T-cell (primary cell): ENCODE results near the gene KIAA1755. TPM values are rescaled to one million over a fixed set of nuclear protein-coding genes. Genes with fewer than 3 reads are reported as not detected.

Experiments used
- ATAC-seq, 4 experiments: fragments of 200-7000 bp in 3 of 4; fragments of 150-1000 bp in 1 of 4; cut with Tn5 transposase; replicated peaks in 1 of 4; 1 replicate in 3 of 4; 2 replicates in 1 of 4; pipeline ENCODE4 v1.10.0; 2021; ENCODE audit warnings: moderate library complexity in 3 of 4, mild to moderate bottlenecking in 2 of 4, moderate number of reproducible peaks in 1 of 4
- CTCF ChIA-PET, 2 donors: fragments of 300-600 bp; sonication (Branson Sonifier 250); formaldehyde crosslinking; loops; one replicate each; lab custom pipeline; 2022; ENCODE audit warnings: antibody characterized with exemption in 2 of 2; lab: Charles Lee
- POLR2A ChIA-PET, 2 donors: fragments of 300-600 bp; sonication (Branson Sonifier 250); formaldehyde crosslinking; loops; one replicate each; lab custom pipeline; 2022; ENCODE audit warnings: antibody characterized with exemption in 2 of 2; lab: Charles Lee
- DNase-seq, 35 experiments: peaks; one replicate each; pipeline versions ENCODE4 v3.0.0 to v3.0.0-alpha.2; 2013 to 2023
- H3K27ac ChIP-seq: one replicate; pipeline ENCODE4 v1.5.1; 2013; ENCODE audit warnings: low read length
- H3K27me3 ChIP-seq, 2 experiments: replicated peaks in 1 of 2; 1 replicate in 1 of 2; 2 replicates in 1 of 2; pipeline versions ENCODE4 v1.6.1 to v1.7.0; 2013; ENCODE audit warnings: low read length in 1 of 2, mixed read lengths in 1 of 2; ENCODE audit not compliant: control insufficient read depth in 2 of 2, insufficient read depth in 2 of 2; ENCODE audit errors: extremely low read depth in 1 of 2
- H3K36me3 ChIP-seq, 2 donors: 1 replicate in 1 of 2; 2 replicates in 1 of 2; pipeline versions ENCODE4 v1.6.1 to v1.7.0; 2013; ENCODE audit warnings: low read length in 1 of 2; ENCODE audit not compliant: control insufficient read depth in 2 of 2, insufficient read depth in 1 of 2; ENCODE audit errors: extremely low read depth in 1 of 2
- H3K4me1 ChIP-seq, 2 experiments: 1 replicate in 1 of 2; 2 replicates in 1 of 2; pipeline versions ENCODE4 v1.6.1 to v1.7.0; 2013; ENCODE audit warnings: low read length in 2 of 2, mixed read lengths in 1 of 2; ENCODE audit not compliant: insufficient read depth in 2 of 2, control insufficient read depth in 1 of 2; ENCODE audit errors: extremely low read depth in 1 of 2
- H3K4me3 ChIP-seq, 2 donors: 1 replicate in 1 of 2; 2 replicates in 1 of 2; pipeline versions ENCODE4 v1.5.1 to v1.7.0; 2013; ENCODE audit warnings: mild to moderate bottlenecking in 2 of 2, low read length in 1 of 2, moderate library complexity in 1 of 2; ENCODE audit not compliant: control insufficient read depth in 1 of 2; ENCODE audit errors: extremely low read depth in 1 of 2
- H3K9me3 ChIP-seq: 2 replicates; pipeline ENCODE4 v1.7.0; 2013
- H3K27ac Mint-ChIP-seq, 2 donors: one replicate each; pipeline ENCODE4 v1.8.0; 2020 to 2021; ENCODE audit warnings: mild to moderate bottlenecking in 2 of 2, mixed read lengths in 2 of 2
- H3K27me3 Mint-ChIP-seq, 2 donors: one replicate each; pipeline ENCODE4 v1.8.0; 2021 to 2022; ENCODE audit warnings: mixed read lengths in 2 of 2
- H3K36me3 Mint-ChIP-seq: one replicate; pipeline ENCODE4 v1.8.0; 2021; ENCODE audit warnings: mixed read lengths
- H3K4me1 Mint-ChIP-seq, 3 donors: one replicate each; pipeline ENCODE4 v1.8.0; 2020 to 2022; ENCODE audit warnings: mixed read lengths in 3 of 3, mild to moderate bottlenecking in 1 of 3
- H3K4me3 Mint-ChIP-seq, 3 donors: one replicate each; pipeline ENCODE4 v1.8.0; 2020 to 2022; ENCODE audit warnings: mild to moderate bottlenecking in 3 of 3, mixed read lengths in 3 of 3, moderate library complexity in 3 of 3
- H3K9me3 Mint-ChIP-seq, 3 donors: one replicate each; pipeline ENCODE4 v1.8.0; 2020 to 2022; ENCODE audit warnings: mixed read lengths in 3 of 3
- WGBS: methylation state at CpG from one replicate; pipeline ENCODE4 v1.1.5; 2013; ENCODE audit warnings: missing lambda C conversion rate; ENCODE audit not compliant: insufficient coverage; 5-methylcytosine and 5-hydroxymethylcytosine counted together
- total RNA-seq, 35 experiments: library from RNA in 6 of 35; stranded (reverse) in 6 of 35; fragments of 120-200 nt in 1 of 35; gene quantifications; one replicate each; pipeline versions ENCODE4 v1.2.1 to v1.2.4 and lab custom pipeline; 2013 to 2026

KIAA1755 gene
- total RNA-seq, 5 donors from 2014 or later (not counting 1 experiment from before 2014, with no cell fraction given): not detected

DNA sequence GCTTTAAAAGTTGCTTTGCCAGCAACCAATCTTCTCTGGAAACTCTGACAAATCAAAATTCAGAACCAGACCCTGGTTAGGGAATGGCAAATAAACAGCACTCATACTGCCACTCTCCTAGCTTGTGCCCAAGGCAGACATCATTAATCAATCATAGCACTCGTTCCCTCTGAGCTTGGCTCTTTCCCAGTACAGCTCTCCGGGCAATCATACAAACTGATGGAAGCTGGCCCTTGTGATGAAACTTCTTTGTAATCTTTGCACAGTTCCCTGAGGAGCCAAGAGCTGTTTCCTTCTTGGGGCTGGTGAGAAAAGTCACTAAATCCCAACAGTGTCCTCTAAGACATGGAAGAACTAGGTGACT, 34.7 kb downstream of the KIAA1755 start:
- Mint-ChIP-seq H3K27ac (no peak overlapping the region), H3K36me3 (no peaks in the 10 kb centered on the region), H3K9me3 (no peaks in the 10 kb centered on the region), H3K4me1 (peaks cover 0 to 3% (median 3%) of the 10 kb centered on the region in 3 donors), H3K4me3 (no peak overlapping the region), H3K27me3 (peaks cover 3 to 8% of the 10 kb centered on the region in 2 donors)
- ChIA-PET CTCF (no interaction called here), POLR2A (no interaction called here)
- DNase-seq: no peak
- Histone ChIP-seq H3K4me1 (peaks cover 0 to 4% of the 10 kb centered on the region in 2 experiments), H3K9me3 (no peaks in the 10 kb centered on the region), H3K4me3 (no peak overlapping the region), H3K36me3 (no peaks in the 10 kb centered on the region), H3K27ac (no peak overlapping the region), H3K27me3 (peaks cover 0 to 34% of the 10 kb centered on the region in 2 experiments)
- ATAC-seq: no peak
- WGBS: 83% methylated on average over 1 of the region's 2 CpGs

DNA sequence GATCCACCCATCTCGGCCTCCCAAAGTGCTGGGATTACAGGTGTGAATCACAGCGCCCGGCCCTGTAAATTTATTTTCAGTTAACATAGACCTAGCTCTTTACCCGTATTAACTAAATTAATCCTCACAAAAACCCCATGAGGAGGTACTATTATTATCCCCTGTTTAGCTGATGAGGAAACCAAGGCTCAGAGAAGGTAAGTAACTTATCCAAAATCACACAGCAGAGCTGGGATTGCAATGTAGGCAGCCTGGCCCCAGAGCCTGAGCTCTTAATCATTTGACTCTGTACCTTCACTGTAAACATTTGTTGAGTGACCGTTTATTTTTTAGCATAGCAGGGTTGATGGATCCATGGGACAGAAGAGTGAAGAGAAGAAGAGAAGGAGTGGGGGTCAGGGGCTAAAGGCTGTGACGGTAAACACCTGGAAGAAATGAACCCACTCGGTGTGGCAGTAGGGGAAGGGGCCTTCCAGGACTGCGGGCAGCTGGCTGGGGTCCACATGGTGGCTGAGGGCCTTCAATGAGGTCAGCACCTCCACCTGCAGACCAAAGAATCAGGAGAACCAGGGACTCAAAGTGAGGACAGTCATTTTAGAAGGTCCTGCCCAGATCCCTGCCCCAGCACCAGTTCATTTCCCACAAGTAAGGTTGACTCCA, 35.2 kb downstream of the KIAA1755 start:
- WGBS: 90% methylated on average over 2 of the region's 8 CpGs

DNA sequence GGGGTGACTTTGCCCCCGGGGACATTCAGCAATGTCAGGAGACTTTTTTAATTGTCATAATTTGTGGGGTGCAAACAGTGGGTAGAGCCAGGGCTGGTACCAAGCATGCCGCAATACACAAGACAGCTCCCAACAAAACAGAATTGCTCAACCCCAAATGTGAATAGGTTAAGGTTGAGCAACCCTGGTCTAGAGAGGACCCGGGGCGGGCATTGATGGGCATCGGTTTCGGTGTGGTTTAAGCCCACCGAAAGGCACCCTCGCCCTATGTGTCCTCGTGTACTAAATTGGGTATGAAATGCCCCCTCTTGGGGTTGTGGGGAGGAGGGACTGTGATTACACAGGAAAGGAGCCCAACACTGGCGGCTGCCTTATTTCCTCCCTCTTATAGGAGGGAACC, 36.0 kb downstream of the KIAA1755 start:
- Histone ChIP-seq H3K9me3 (no peaks in the 10 kb centered on the region), H3K27ac (no peak overlapping the region), H3K27me3 (peaks cover 0 to 31% of the 10 kb centered on the region in 2 experiments), H3K4me3 (no peak overlapping the region), H3K36me3 (no peaks in the 10 kb centered on the region), H3K4me1 (peaks cover 0 to 5% of the 10 kb centered on the region in 2 experiments)
- DNase-seq: no peak
- Mint-ChIP-seq H3K27me3 (peaks cover 3% of the 10 kb centered on the region in 2 donors), H3K4me1 (peaks cover 0 to 6% (median 5%) of the 10 kb centered on the region in 3 donors), H3K27ac (no peak overlapping the region), H3K36me3 (no peaks in the 10 kb centered on the region), H3K4me3 (no peak overlapping the region), H3K9me3 (no peaks in the 10 kb centered on the region)
- ATAC-seq: no peak
- POLR2A ChIA-PET: no interaction called here
- CTCF ChIA-PET: no interaction called here
- no CpG with 5 or more reads among the region's 10 CpGs for WGBS

More for the DNA sequence above, 35.2 kb downstream of the KIAA1755 start:
- ATAC-seq: no peak
- peaks cover 0 to 6% (median 5%) of the 10 kb centered on the region in 3 donors for H3K4me1 Mint-ChIP-seq
- Histone ChIP-seq H3K36me3 (no peaks in the 10 kb centered on the region), H3K4me1 (peaks cover 0 to 5% of the 10 kb centered on the region in 2 experiments), H3K9me3 (no peaks in the 10 kb centered on the region), H3K27ac (no peak overlapping the region), H3K27me3 (peaks cover 0 to 35% of the 10 kb centered on the region in 2 experiments), H3K4me3 (no peak overlapping the region)
- POLR2A ChIA-PET: no interaction called here
- H3K4me3 Mint-ChIP-seq: no peak overlapping the region
- H3K27ac Mint-ChIP-seq: no peak overlapping the region
- H3K36me3 Mint-ChIP-seq: no peaks in the 10 kb centered on the region
- CTCF ChIA-PET: no interaction called here
- DNase-seq: no peak
- H3K27me3 Mint-ChIP-seq: peaks cover 3 to 7% of the 10 kb centered on the region in 2 donors
- H3K9me3 Mint-ChIP-seq: no peaks in the 10 kb centered on the region

DNA sequence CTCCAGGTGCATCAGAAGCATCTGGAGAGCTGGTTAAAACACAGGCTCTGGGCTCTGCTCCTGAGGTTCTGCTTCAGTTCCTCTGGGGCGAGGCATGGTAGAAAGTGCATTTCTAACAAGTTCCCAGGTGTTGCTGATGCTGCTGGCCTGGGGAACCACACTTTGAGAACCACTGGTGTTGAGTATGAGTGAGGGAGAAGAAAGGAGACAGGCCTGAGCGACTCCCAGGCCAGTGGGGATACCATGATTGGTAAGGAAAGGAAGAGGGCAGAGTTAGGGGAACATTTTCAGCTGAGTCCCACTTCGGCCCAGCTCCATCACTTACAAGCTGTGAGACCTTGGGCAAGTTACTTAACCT, 36.8 kb downstream of the KIAA1755 start:
- peaks cover 0 to 5% of the 10 kb centered on the region in 2 experiments for H3K4me1 ChIP-seq
- H3K4me3 Mint-ChIP-seq: no peak overlapping the region
- H3K36me3 Mint-ChIP-seq: no peaks in the 10 kb centered on the region
- H3K9me3 ChIP-seq: no peaks in the 10 kb centered on the region
- ATAC-seq (no peak), DNase-seq (no peak)
- peaks cover 0 to 28% of the 10 kb centered on the region in 2 experiments for H3K27me3 ChIP-seq
- H3K27ac Mint-ChIP-seq: no peak overlapping the region
- ChIA-PET POLR2A (no interaction called here), CTCF (interaction anchor here in 1 of 2 donors (1.0 kb wide), 1 partner anchor 150 kb away, joined by 3 read pairs; no protein-coding TSS in a partner anchor)
- WGBS: 80% methylated on average over 1 of the region's 3 CpGs
- H3K27me3 Mint-ChIP-seq: peaks cover 2 to 3% of the 10 kb centered on the region in 2 donors
- no peak overlapping the region for H3K4me3 ChIP-seq
- H3K36me3 ChIP-seq: no peaks in the 10 kb centered on the region
- no peak overlapping the region for H3K27ac ChIP-seq
- H3K9me3 Mint-ChIP-seq: no peaks in the 10 kb centered on the region
- peaks cover 0 to 6% (median 5%) of the 10 kb centered on the region in 3 donors for H3K4me1 Mint-ChIP-seq

DNA sequence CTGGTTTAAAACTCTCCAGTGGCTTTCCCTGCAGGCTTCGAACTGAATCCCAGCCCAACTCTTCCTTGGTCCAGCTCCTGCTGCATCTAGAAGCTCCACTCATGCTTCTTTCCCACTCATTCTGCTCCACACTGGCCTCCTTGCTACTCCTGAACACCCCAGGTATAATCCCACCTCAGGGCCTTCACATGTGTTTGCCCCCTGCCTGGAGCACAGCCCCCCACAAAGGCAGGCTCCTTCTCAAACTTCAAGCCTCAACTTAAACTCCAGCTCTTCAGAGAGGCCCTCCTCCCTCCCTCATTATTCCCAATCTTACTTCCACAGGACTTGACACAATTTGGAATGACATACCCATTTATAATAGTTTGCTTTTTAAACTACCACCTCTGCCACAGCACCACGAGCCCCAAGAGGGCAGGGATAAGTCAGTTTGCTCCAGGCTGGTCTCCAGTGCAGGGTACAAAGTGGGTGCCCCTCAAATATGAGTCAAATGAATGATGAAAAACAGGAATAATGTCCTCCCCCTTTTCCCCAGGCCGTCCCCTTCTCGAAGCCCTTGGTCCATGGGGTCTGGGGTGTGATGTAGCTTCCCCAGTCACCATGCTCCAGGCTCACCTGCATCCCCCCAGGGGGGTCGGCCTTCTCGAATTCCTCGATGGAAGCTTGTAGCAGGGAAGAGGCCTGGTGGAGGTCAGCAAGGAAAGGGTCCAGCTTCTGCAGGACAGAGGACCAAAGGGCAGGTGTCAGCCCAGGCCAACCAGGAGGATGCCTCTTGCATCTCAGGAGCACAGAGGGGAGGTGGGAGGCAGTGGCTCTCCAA, 37.4 kb downstream of the KIAA1755 start:
- Mint-ChIP-seq H3K36me3 (no peaks in the 10 kb centered on the region), H3K4me1 (peaks cover 0 to 6% (median 5%) of the 10 kb centered on the region in 3 donors), H3K4me3 (no peak overlapping the region), H3K27me3 (peaks cover 2 to 3% of the 10 kb centered on the region in 2 donors), H3K9me3 (no peaks in the 10 kb centered on the region), H3K27ac (no peak overlapping the region)
- 13% methylated on average over 1 of the region's 7 CpGs for WGBS
- CTCF ChIA-PET: interaction anchor here in 1 of 2 donors (1.0 kb wide), 1 partner anchor 150 kb away, joined by 3 read pairs; no protein-coding TSS in a partner anchor
- Histone ChIP-seq H3K36me3 (no peaks in the 10 kb centered on the region), H3K4me3 (no peak overlapping the region), H3K27ac (no peak overlapping the region), H3K4me1 (peaks cover 0 to 5% of the 10 kb centered on the region in 2 experiments), H3K27me3 (peaks cover 0 to 32% of the 10 kb centered on the region in 2 experiments), H3K9me3 (no peaks in the 10 kb centered on the region)
- POLR2A ChIA-PET: no interaction called here
- ATAC-seq (no peak), DNase-seq (no peak)

DNA sequence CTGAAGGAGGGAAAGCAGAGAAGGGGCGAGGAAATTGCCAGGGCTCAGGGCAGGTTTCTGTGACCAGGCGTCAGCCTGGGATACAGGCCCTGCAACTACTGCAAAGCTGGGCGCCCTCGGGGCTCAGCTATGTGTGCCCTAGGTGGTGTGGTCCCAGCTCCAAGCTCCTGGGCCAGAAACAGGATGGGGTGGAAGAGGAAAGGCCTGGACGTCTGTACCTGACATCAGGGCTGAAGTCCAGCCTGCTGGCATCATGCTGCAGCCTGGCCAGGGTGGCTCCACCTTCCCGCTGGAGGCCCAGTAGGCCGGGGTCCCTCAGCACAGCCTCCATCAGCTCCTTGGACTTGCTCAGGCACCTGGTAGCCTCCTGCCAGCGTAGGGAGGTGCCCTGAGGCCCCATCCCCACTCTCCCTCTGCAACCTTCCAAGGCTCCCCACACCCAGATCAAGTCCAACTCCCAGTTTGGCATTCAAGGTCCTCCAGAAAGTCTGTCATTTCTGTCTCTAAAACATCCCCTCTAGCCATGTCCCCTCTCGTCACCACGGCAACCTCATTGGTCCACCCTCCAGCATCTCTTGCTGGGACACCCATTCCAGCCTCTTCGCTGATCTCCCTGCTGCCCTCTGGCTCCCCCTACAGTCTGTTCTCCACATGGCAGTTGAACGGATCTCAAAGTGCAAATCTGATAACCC, 38.2 kb downstream of the KIAA1755 start:
- ATAC-seq: peak in 1 of 4 experiments; percentile 40
- 59% methylated on average over 12 of the region's 12 CpGs for WGBS
- POLR2A ChIA-PET: no interaction called here

More for the DNA sequence above, 38.2 kb downstream of the KIAA1755 start:
- H3K27ac Mint-ChIP-seq: no peak overlapping the region
- Histone ChIP-seq H3K4me1 (peaks cover 0 to 5% of the 10 kb centered on the region in 2 experiments), H3K36me3 (no peaks in the 10 kb centered on the region), H3K4me3 (no peak overlapping the region), H3K27me3 (peaks cover 0 to 27% of the 10 kb centered on the region in 2 experiments), H3K27ac (no peak overlapping the region), H3K9me3 (no peaks in the 10 kb centered on the region)
- peaks cover 2 to 3% of the 10 kb centered on the region in 2 donors for H3K27me3 Mint-ChIP-seq
- CTCF ChIA-PET: interaction anchor here (0.5 to 3.2 kb wide), 10 partner anchors 11 to 230 kb away, joined by 3 to 21 read pairs (median 6); no protein-coding TSS in a partner anchor
- H3K4me3 Mint-ChIP-seq: no peak overlapping the region
- DNase-seq: peak in 32 of 35 experiments; percentile 3 to 59 (median 34)
- no peaks in the 10 kb centered on the region for H3K9me3 Mint-ChIP-seq
- H3K36me3 Mint-ChIP-seq: no peaks in the 10 kb centered on the region
- peaks cover 0 to 6% (median 5%) of the 10 kb centered on the region in 3 donors for H3K4me1 Mint-ChIP-seq
